Memory B cell (primary cell): ENCODE results near the gene TPBG.

ENCODE experiments used
- ATAC-seq: fragments of 150-1000 bp; cut with Tn5 transposase; 2 replicates; pipeline ENCODE4 v1.10.0; 2021; ENCODE audit warnings: low read depth, mild to moderate bottlenecking, moderate library complexity
- DNase-seq, 2 donors: peaks; one replicate each; pipeline ENCODE4 v3.0.0; 2022; ENCODE audit warnings: low spot score in 2 of 2
- H3K27ac Mint-ChIP-seq: one replicate; pipeline ENCODE4 v1.8.0; 2022; ENCODE audit warnings: mild to moderate bottlenecking, moderate library complexity, mixed read lengths
- H3K27me3 Mint-ChIP-seq: one replicate; pipeline ENCODE4 v1.8.0; 2022; ENCODE audit warnings: mixed read lengths
- H3K36me3 Mint-ChIP-seq: one replicate; pipeline ENCODE4 v1.8.0; 2022; ENCODE audit warnings: mild to moderate bottlenecking, mixed read lengths
- H3K4me1 Mint-ChIP-seq: one replicate; pipeline ENCODE4 v1.8.0; 2022; ENCODE audit warnings: mixed read lengths
- H3K4me3 Mint-ChIP-seq: one replicate; pipeline ENCODE4 v1.8.0; 2022; ENCODE audit warnings: mild to moderate bottlenecking, moderate library complexity, mixed read lengths
- H3K9me3 Mint-ChIP-seq: one replicate; pipeline ENCODE4 v1.8.0; 2022; ENCODE audit warnings: mixed read lengths

Gene TPBG

DNA sequence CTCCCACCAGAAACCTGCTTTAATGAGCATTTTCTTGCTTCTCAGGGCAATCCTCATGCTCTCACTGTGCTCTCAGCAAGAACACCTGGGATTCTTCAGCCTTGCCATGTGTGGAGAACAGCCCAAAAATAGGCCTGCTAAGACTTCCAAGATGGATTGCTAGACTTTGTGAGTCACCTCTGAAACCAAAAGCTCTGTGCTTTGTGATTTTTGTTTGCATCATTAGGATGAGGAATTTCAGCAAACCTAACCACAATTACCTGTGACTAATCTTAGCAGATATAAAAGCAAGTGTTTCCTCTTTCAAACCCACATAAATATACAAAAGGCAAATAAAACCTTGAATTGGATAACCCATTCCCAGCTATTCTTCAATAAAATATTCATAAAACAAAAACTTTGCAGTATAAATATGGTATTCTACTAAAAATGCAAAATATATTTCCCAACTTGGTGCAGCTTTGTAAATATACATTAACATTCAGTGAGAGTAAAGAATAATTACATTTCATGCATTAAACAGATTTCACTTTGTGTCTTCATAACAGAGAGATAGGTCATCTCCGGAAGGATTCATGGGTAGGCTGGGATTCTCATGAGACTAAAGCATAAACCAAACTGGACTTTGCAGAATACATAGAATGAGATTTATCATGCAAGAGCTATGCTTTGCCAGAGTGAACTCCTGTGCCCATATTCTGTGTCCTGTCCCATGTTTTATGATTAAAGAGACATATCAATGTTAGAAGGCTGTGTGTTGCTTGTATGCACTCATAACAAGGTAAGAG, 33.5 kb downstream of the TPBG start:
- Mint-ChIP-seq H3K36me3 (no peaks in the 10 kb centered on the region), H3K27ac (no peak overlapping the region), H3K4me3 (no peak overlapping the region), H3K9me3 (peaks cover 2% of the 10 kb centered on the region), H3K27me3 (no peaks in the 10 kb centered on the region), H3K4me1 (no peaks in the 10 kb centered on the region)
- ATAC-seq = no peak
- no peak for DNase-seq

DNA sequence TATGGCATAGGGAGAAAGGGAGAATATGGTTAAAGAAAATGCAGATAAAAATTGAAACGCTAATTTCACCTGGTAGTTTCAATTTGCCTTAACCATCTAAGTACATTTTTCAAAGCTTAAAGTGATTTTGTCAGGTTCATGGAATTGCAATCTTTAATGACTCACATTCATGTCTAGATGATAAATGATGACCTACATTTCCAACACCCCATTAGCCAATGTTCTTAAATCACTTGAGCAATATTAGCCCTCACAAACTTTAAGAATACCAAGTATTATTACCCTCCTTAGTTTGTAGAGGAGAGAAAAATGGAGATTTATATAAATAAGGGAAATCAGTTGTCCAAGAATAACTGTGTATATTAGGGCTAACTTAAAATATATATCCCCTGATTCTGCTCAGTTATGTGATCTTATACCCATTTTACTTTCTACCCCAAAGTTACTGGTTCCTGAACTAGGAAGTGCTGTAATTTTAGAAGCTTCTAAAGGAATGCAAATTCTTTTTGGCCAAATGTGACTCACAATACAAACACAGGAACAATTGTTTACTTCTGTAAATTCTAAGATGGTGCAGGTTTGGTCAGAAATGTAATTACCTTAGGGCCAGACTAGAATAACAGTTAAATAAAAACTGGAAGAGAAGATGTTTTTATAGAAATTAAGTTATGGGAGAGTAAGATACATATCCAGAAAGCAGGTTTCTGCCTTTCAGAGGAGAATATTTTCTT, 34.5 kb downstream of the TPBG start:
- Mint-ChIP-seq H3K9me3 (peaks cover 2% of the 10 kb centered on the region), H3K36me3 (no peaks in the 10 kb centered on the region), H3K27me3 (no peaks in the 10 kb centered on the region), H3K27ac (no peak overlapping the region), H3K4me1 (no peaks in the 10 kb centered on the region), H3K4me3 (no peak overlapping the region)
- ATAC-seq (no peak), DNase-seq (no peak)

DNA sequence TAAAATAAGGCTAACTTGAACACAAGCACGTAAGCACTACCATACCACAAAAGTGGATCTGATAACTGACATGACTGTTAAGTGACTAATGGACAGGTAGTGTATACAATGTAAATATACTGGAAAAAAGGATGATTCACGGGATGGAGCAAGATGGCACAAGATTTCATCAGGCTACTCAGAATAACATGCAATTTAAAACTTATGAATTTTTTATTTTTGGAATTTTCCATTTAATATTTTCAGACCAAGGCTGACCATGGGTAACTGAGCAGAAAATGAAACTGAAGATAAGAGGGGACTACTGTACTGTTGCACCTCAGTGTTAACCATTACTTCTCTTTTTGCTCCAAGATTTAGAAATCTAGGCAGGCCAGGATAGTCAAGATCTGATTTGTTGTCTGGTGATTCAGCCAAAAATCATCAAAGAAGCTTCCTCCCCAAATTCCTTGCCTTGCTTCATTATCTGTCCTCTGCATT, 45.4 kb downstream of the TPBG start:
- H3K9me3 Mint-ChIP-seq = no peaks in the 10 kb centered on the region
- no peaks in the 10 kb centered on the region for H3K4me1 Mint-ChIP-seq

DNA sequence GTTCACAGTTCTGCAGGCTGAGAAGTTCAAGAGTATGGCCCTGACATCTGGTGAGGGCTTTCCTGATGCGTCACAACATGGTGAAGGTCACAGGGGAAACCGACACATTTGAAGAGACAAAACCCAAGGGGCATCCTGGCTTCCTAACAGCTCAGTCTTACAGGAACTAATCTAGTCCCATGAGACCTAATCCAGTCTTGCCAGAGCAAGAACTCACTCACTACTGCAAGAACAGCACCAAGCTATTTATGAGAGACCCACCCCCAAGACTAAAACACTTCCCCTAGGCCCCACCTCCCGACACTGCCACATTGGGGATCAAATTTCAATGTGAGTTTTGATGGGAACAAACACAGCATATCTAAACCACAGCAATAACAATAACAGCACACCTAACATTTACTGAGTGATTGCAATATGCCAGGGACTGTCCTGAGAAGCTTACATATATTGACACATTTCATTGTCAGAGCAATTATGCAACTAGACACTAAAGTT, 46.6 kb downstream of the TPBG start:
- DNase-seq = no peak
- Mint-ChIP-seq H3K36me3 (no peaks in the 10 kb centered on the region), H3K4me1 (no peaks in the 10 kb centered on the region), H3K9me3 (no peaks in the 10 kb centered on the region), H3K27ac (no peak overlapping the region), H3K27me3 (peaks cover 2% of the 10 kb centered on the region), H3K4me3 (no peak overlapping the region)
- no peak for ATAC-seq

More for the DNA sequence above, 45.4 kb downstream of the TPBG start:
- Mint-ChIP-seq H3K36me3 (no peaks in the 10 kb centered on the region), H3K4me3 (no peak overlapping the region), H3K27me3 (peaks cover 2% of the 10 kb centered on the region), H3K27ac (no peak overlapping the region)
- no peak for ATAC-seq
- DNase-seq = no peak

DNA sequence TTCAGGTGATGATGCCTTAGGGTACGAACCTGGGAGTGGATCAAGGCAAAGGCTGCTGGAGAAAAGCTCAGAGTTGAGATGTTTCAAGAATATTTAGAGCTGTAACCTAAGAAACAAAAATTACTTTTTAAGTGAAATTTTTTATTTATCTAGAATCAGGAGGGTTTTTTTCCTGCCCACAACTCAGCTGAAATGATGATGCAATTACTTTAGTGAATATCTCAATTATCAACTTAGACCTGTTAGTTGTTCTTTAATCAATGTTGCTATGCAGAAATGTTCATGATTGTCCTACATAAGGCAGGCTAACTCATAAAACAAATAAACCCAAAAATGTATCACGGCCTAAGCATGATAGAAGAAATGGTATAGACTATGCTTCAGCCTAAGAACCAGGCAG, 50.3 kb downstream of the TPBG start:
- Mint-ChIP-seq H3K27me3 (peaks cover 2% of the 10 kb centered on the region), H3K36me3 (no peaks in the 10 kb centered on the region)

DNA sequence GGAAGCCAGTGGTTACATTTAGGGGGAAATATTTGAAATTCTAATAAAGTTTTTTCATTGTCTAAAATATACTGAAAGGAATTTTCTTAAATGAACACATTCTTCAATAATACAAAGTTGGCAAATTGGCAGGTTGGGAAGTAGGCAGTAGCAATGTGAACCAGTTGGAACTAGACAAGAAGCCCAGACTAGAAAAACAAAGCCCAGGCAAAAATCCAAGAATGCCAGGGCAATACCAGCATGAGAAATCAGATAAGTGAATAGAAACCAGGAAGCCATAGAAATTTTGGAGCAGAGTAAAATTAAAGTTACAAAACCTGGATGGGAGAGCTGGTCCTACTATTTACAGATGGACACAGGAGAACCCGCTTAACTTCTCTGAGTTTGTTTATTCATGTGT, 52.2 kb downstream of the TPBG start:
- H3K9me3 Mint-ChIP-seq = no peaks in the 10 kb centered on the region
- no peak for ATAC-seq
- no peaks in the 10 kb centered on the region for H3K27me3 Mint-ChIP-seq
- H3K4me1 Mint-ChIP-seq = no peaks in the 10 kb centered on the region
- no peaks in the 10 kb centered on the region for H3K36me3 Mint-ChIP-seq
- no peak overlapping the region for H3K4me3 Mint-ChIP-seq
- DNase-seq = no peak
- H3K27ac Mint-ChIP-seq = no peak overlapping the region

More for the DNA sequence above, 50.3 kb downstream of the TPBG start:
- DNase-seq (no peak), ATAC-seq (no peak)
- H3K9me3 Mint-ChIP-seq = no peaks in the 10 kb centered on the region
- no peak overlapping the region for H3K4me3 Mint-ChIP-seq
- H3K27ac Mint-ChIP-seq = no peak overlapping the region
- H3K4me1 Mint-ChIP-seq = no peaks in the 10 kb centered on the region

DNA sequence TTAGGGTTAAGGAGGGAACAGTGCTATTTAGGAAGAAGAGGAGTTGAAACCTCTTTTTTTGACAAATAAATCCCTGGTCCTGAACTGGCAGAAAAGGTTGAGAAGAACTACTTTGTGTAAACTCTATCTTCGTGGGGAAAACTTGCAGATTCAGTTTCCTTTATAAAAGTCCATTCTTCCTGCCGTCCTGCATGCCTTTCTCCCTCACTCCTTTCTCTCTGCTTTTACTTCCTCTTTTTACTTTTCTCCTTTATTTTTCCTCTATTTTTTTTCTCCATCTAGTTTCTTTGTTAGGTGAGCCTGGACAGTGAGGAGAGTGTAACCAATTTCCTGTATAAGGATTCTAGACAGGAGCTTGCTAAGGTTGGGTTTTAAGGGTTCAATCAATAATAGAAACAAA, 52.7 kb downstream of the TPBG start:
- Mint-ChIP-seq H3K9me3 (no peaks in the 10 kb centered on the region), H3K27me3 (no peaks in the 10 kb centered on the region), H3K27ac (no peak overlapping the region), H3K36me3 (no peaks in the 10 kb centered on the region), H3K4me3 (no peak overlapping the region), H3K4me1 (no peaks in the 10 kb centered on the region)
- no peak for ATAC-seq
- no peak for DNase-seq
